Measurements from ENCODE around the gene FBXW10B. TPM values are rescaled to one million over a fixed set of nuclear protein-coding genes. Genes with fewer than 3 reads are reported as not detected.
A peak's percentile ranks its signal among the peaks of the same experiment; 100 is the strongest.

Gene FBXW10B
- total RNA-seq, 1 experiment from 2014 or later = 0.54 TPM

DNA sequence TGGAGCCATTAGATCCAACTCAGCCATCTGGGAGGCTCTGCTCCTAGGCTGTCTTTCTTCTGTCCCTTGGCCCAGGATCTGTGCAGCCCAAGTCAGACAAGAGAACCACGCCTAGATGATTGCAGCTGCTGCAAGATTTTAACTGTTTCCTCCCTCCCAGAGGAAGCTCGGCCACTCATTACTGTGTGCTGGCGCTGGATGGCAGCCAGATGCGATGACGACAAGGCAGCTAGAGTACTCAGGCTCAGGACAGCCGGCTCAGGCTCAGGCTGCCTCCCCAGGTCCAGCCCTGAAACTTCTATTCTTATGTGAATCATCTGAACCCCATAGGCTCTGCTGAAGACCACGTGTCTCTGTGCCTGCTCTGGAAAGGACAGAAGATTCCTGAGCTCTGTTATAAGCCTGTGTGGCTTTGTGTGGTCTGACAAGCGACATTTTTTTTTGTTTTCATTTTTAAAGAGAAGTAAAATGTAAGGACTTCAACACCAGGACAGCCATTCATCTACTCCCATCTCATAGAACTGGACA lies 32.1 kb upstream of the FBXW10B start:
- Histone ChIP-seq H3K27ac (ENCODE audit: low read length) (peak overlapping the region; percentile 85), H3K36me3 (ENCODE audit: control insufficient read depth, insufficient read depth, low read length) (no peaks in the 10 kb centered on the region), H3K4me1 (ENCODE audit: control insufficient read depth, insufficient read depth, low read length) (peaks cover 16% of the 10 kb centered on the region), H3K9me3 (ENCODE audit: control insufficient read depth, insufficient read depth, low read depth, low read length) (no peaks in the 10 kb centered on the region), H3K27me3 (ENCODE audit: control insufficient read depth, insufficient read depth, low read length) (no peaks in the 10 kb centered on the region), H3K4me3 (ENCODE audit: low read depth in 2 of 2, low read length in 2 of 2) (peak overlapping the region; percentile 57 to 71)
- in situ Hi-C loops (cut with HindIII; ENCODE audit: low pct_unique_long_range_greater_than_20kb, low sequenced_read_pairs) (no loop called here), intact Hi-C loops (cut with micrococcal nuclease; ENCODE audit: unreplicated experiment) (no loop called here)
- TF ChIP-seq REST (IDR thresholded peaks at IDR 0.05; ENCODE audit: insufficient read depth in 1 of 2, low read depth in 2 of 2, low read length in 1 of 2) (no peak), TCF7L2 (IDR thresholded peaks at IDR 0.05; ENCODE audit: low read depth, low read length) (no peak), POLR2AphosphoS5 (IDR thresholded peaks at IDR 0.05; ENCODE audit: low read depth, low read length) (peak; percentile 68; the same call in 1 of the 2 replicates), SIN3A (IDR thresholded peaks at IDR 0.05; ENCODE audit: borderline replicate concordance, insufficient read depth, low read depth, low read length) (0 out of 2 replicates have a peak, but pooled peaks have one; percentile 34)
- TF ChIP-seq, protein P1, sequence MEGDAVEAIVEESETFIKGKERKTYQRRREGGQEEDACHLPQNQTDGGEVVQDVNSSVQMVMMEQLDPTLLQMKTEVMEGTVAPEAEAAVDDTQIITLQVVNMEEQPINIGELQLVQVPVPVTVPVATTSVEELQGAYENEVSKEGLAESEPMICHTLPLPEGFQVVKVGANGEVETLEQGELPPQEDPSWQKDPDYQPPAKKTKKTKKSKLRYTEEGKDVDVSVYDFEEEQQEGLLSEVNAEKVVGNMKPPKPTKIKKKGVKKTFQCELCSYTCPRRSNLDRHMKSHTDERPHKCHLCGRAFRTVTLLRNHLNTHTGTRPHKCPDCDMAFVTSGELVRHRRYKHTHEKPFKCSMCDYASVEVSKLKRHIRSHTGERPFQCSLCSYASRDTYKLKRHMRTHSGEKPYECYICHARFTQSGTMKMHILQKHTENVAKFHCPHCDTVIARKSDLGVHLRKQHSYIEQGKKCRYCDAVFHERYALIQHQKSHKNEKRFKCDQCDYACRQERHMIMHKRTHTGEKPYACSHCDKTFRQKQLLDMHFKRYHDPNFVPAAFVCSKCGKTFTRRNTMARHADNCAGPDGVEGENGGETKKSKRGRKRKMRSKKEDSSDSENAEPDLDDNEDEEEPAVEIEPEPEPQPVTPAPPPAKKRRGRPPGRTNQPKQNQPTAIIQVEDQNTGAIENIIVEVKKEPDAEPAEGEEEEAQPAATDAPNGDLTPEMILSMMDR (IDR thresholded peaks at IDR 0.05) = no peak
- CTCF ChIA-PET = no interaction called here
- POLR2A ChIA-PET = interaction anchor here (0.7 kb wide), 1 partner anchor 620 kb away, joined by 3 read pairs; no protein-coding TSS in a partner anchor
- peak; percentile 92 for ATAC-seq
- no TSS peak for BruUV-seq (replicated peaks)
- DNase-seq (ENCODE audit: low read depth, low spot score) = peak; percentile 98

DNA sequence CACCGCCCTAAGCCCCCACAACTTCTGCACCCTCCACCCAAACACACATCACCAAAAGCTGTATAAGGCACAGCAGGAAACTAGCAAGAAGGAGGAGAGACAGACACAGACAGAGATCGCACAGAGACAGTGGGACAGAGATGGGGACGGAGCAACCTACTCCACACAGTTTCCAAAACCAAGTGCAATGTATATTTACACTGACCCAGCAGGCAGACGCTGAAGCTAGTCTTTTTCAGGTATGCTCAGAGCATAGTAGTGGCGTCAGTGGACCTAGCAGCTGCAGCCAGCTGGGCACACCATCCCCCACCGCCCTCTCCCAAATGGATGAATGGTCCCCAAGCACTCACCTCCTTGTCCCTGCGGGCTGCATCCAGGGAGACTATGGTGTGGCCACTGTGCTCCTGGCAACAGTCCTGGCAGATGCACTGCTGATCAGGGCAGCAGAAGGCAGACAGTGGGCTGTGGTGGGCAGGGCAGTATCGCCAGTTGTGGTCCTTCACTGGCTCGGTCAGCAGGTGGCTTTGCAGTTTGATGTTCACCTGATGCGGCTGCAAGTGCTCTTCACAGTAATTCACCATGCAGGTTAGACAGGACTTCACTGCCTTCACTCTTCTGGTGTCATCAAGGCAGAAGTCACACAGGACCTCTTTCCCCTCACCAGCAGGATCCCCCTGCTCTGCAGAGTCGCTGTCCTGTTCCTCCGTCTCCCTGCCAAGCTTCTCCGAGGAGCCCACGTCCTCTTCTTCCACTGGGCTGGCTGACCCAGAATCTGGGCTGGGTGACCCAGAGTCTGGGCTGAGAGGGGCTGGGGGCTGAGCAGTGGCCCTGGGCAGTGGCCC lies 31.5 kb upstream of the FBXW10B start:
- CTCF ChIA-PET = no interaction called here
- DNase-seq (ENCODE audit: low read depth, low spot score) = peak; percentile 33
- POLR2A ChIA-PET = interaction anchor here (0.6 to 0.7 kb wide), 2 partner anchors 302 to 621 kb away, joined by 3 to 5 read pairs; no protein-coding TSS in a partner anchor

More for the DNA sequence above, 31.5 kb upstream of the FBXW10B start:
- peaks cover 16% of the 10 kb centered on the region for H3K4me1 ChIP-seq (ENCODE audit: control insufficient read depth, insufficient read depth, low read length)
- peak; percentile 28 for ATAC-seq
- peak overlapping the region; percentile 85 for H3K27ac ChIP-seq (ENCODE audit: low read length)
- in situ Hi-C loops (cut with HindIII; ENCODE audit: low pct_unique_long_range_greater_than_20kb, low sequenced_read_pairs) (no loop called here), intact Hi-C loops (cut with micrococcal nuclease; ENCODE audit: unreplicated experiment) (no loop called here)
- H3K4me3 ChIP-seq (ENCODE audit: low read depth in 2 of 2, low read length in 2 of 2) = peak overlapping the region; percentile 57 to 71
- no peaks in the 10 kb centered on the region for H3K27me3 ChIP-seq (ENCODE audit: control insufficient read depth, insufficient read depth, low read length)
- no peaks in the 10 kb centered on the region for H3K9me3 ChIP-seq (ENCODE audit: control insufficient read depth, insufficient read depth, low read depth, low read length)
- TSS peak; percentile 64 for BruUV-seq (replicated peaks)
- TF ChIP-seq SIN3A (IDR thresholded peaks at IDR 0.05; ENCODE audit: borderline replicate concordance, insufficient read depth, low read depth, low read length) = 0 out of 2 replicates have a peak, but pooled peaks have one; percentile 22
- TF ChIP-seq, protein P1 (IDR thresholded peaks at IDR 0.05) = no peak
- no peaks in the 10 kb centered on the region for H3K36me3 ChIP-seq (ENCODE audit: control insufficient read depth, insufficient read depth, low read length)

All from Panc1 (cell line).